ENCODE data around the gene OAS2. TPM values are rescaled to one million over a fixed set of nuclear protein-coding genes. Genes with fewer than 3 reads are reported as not detected.

OAS2 gene
- polyA plus RNA-seq, 2 of the 4 experiments (the other 2 are of a cell fraction): 0.05 to 0.19 TPM

GRCh38 chr12:113051759-113052158, 73.4 kb downstream of the OAS2 start:
- WGBS (ENCODE audit: missing lambda C conversion rate): 28% methylated on average over 4 of the region's 4 CpGs
- no peak for ATAC-seq
- TF ChIP-seq CTCF (IDR thresholded peaks at IDR 0.05) (no peak), ZFP36 (IDR thresholded peaks at IDR 0.05; ENCODE audit: borderline replicate concordance, partially characterized antibody) (no peak), HMGXB4 (CRISPR knock-in tag; IDR thresholded peaks at IDR 0.05; ENCODE audit: borderline replicate concordance) (no peak), JUN (IDR thresholded peaks at IDR 0.05) (no peak), MAZ (IDR thresholded peaks at IDR 0.05; ENCODE audit: borderline replicate concordance, low read depth, low read length) (no peak), CHD4 (IDR thresholded peaks at IDR 0.05; ENCODE audit: borderline replicate concordance) (no peak), FOSL2 (IDR thresholded peaks at IDR 0.05) (no peak), FOSL2 (CRISPR knock-in tag; IDR thresholded peaks at IDR 0.05) (no peak), TFCP2L1 (CRISPR knock-in tag; IDR thresholded peaks at IDR 0.05) (no peak), PBX3 (IDR thresholded peaks at IDR 0.05) (no peak), HEYL (CRISPR knock-in tag; IDR thresholded peaks at IDR 0.05) (no peak)
- Histone ChIP-seq H3K4me2 (no peak overlapping the region), H3K27ac (no peak overlapping the region), H3K9me3 (no peaks in the 10 kb centered on the region), H3K4me3 (no peak overlapping the region), H3K4me1 (no peaks in the 10 kb centered on the region)
- FAIRE-seq: no peak
- no peak for DNase-seq (ENCODE audit: low read depth in 1 of 2, low spot score in 1 of 2)
- POLR2A ChIA-PET: no interaction called here
- CTCF ChIA-PET: interaction anchor here (1.0 to 11.0 kb wide), 7 partner anchors 12 to 122 kb away, joined by 4 to 142 read pairs (median 49); partner anchors contain the start of gene CFAP73

- no peaks in the 10 kb centered on the region for H3K9me3 ChIP-seq
- POLR2A ChIA-PET: no interaction called here
- WGBS (ENCODE audit: missing lambda C conversion rate): 11% methylated on average over 4 of the region's 4 CpGs
- H3K4me2 ChIP-seq: no peak overlapping the region
- DNase-seq (ENCODE audit: low read depth in 1 of 2, low spot score in 1 of 2) (no peak), FAIRE-seq (no peak), ATAC-seq (no peak)
- 0 out of 3 replicates have a peak, but pooled peaks cover 5% of the 10 kb centered on the region for H3K4me1 ChIP-seq
- H3K4me3 ChIP-seq: no peak overlapping the region
- CTCF ChIA-PET: interaction anchor here (1.0 to 11.0 kb wide), 5 partner anchors 12 to 121 kb away, joined by 4 to 142 read pairs (median 61); partner anchors contain the start of gene CFAP73
- TF ChIP-seq SREBF2 (IDR thresholded peaks at IDR 0.05) (no peak), CBX8 (IDR thresholded peaks at IDR 0.05) (no peak), PHF8 (IDR thresholded peaks at IDR 0.05; ENCODE audit: borderline replicate concordance, low read depth) (no peak), HOXB13 (CRISPR knock-in tag; IDR thresholded peaks at IDR 0.05; ENCODE audit: low read depth) (no peak), FOSL2 (IDR thresholded peaks at IDR 0.05) (no peak), FOSL2 (CRISPR knock-in tag; IDR thresholded peaks at IDR 0.05) (no peak), EHMT2 (IDR thresholded peaks at IDR 0.05; ENCODE audit: low read depth) (no peak), EHF (CRISPR knock-in tag; IDR thresholded peaks at IDR 0.05) (no peak), BHLHE40 (IDR thresholded peaks at IDR 0.05; ENCODE audit: low read depth, low read length) (no peak), PBX3 (IDR thresholded peaks at IDR 0.05) (no peak), MAX (IDR thresholded peaks at IDR 0.05) (no peak), KDM1A (IDR thresholded peaks at IDR 0.05; ENCODE audit: low read depth) (no peak), TP53 (CRISPR knock-in tag; IDR thresholded peaks at IDR 0.05) (no peak), FOSB (CRISPR knock-in tag; IDR thresholded peaks at IDR 0.05) (no peak), ESRRA (IDR thresholded peaks at IDR 0.05; ENCODE audit: borderline replicate concordance, low read length) (no peak), REST (IDR thresholded peaks at IDR 0.05) (no peak), E2F6 (IDR thresholded peaks at IDR 0.05; ENCODE audit: borderline replicate concordance, low read depth) (no peak), POLR2A (IDR thresholded peaks at IDR 0.05; ENCODE audit: low read length) (no peak), MAFK (IDR thresholded peaks at IDR 0.05; ENCODE audit: partially characterized antibody) (no peak), TFCP2L1 (CRISPR knock-in tag; IDR thresholded peaks at IDR 0.05) (no peak)
- no peak overlapping the region for H3K27ac ChIP-seq
Measured at GRCh38 chr12:113052326-113052725, 74.0 kb downstream of the OAS2 start.

Measured in A549 (cell line).